Activated gamma-delta T cell treated with Interleukin-2 at 50 U/mL for 16 hours (primary cell): ENCODE data around the gene IL23R.
"Not testable (repeated sequence)": the region's sequence is repeated elsewhere in the genome, so short reads cannot be mapped to it uniquely, and the experiment has no call there.

ENCODE experiments used
- DNase-seq: peaks from one replicate; pipeline ENCODE4 v3.0.0-alpha.2; 2020

Gene IL23R, protein sequence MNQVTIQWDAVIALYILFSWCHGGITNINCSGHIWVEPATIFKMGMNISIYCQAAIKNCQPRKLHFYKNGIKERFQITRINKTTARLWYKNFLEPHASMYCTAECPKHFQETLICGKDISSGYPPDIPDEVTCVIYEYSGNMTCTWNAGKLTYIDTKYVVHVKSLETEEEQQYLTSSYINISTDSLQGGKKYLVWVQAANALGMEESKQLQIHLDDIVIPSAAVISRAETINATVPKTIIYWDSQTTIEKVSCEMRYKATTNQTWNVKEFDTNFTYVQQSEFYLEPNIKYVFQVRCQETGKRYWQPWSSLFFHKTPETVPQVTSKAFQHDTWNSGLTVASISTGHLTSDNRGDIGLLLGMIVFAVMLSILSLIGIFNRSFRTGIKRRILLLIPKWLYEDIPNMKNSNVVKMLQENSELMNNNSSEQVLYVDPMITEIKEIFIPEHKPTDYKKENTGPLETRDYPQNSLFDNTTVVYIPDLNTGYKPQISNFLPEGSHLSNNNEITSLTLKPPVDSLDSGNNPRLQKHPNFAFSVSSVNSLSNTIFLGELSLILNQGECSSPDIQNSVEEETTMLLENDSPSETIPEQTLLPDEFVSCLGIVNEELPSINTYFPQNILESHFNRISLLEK

DNA sequence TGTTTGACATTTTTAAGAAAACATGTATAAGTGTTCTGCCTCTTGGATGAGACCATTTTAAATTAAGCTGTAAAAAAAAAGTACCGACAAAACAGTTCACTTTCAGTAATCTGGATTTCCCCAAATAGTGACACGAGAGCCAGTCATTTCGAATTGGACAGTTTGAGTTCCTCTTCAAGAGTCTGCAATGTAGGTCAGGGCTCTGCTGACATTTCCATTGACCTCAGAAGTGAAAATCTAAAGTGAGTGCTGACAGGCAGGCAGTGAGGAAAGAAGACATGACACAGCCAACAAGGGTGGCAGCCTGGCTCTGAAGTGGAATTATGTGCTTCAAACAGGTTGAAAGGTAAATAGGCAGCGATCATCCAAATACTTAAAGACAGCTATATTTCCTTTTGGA is at the start of gene IL23R:
TSS of gene IL23R (plus strand) at position 259 of the 400 bp plus-strand sequence. CDS start 1,667 bp downstream, outside the sequence.
- DNase-seq = peak; percentile 20

DNA sequence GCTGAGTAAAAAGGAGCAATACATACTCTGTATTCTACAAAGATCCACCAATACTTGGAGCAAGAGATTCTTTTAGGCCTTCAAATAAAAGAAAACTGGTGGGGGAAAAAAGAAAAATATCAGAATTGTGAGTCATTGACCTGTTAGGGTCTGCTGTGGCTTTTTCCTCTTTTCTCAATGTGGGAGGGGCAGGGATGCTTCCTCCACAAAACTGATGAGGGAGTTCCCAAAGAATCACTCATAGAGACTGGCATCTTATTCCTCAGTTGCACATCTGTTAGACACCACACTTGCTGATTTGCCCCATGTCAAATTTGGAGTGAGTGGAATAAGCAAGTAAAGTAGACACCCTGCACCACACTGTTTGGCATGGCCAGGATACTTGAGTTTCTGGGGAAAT is 48.1 kb upstream of the IL23R start:
- DNase-seq = no peak

DNA sequence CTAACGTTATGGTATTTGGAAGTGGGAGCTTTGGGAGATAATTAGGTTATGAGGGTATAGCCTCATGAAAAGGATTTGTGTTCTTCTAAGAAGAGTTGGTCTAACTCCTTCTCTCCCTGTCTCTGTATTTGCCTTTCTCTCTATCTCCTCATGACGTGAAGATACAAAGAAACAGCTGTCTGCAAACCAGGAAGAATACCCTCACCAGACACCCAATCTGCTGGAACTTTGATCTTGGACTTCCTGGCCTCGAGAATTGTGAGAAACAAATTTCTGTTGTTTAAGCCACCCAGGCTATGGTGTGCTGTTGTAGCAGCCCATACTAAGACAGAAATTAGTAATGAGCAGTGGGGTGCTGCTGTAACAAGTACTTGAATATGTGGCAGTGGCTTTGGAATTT is 47.6 kb upstream of the IL23R start:
- no peak for DNase-seq

DNA sequence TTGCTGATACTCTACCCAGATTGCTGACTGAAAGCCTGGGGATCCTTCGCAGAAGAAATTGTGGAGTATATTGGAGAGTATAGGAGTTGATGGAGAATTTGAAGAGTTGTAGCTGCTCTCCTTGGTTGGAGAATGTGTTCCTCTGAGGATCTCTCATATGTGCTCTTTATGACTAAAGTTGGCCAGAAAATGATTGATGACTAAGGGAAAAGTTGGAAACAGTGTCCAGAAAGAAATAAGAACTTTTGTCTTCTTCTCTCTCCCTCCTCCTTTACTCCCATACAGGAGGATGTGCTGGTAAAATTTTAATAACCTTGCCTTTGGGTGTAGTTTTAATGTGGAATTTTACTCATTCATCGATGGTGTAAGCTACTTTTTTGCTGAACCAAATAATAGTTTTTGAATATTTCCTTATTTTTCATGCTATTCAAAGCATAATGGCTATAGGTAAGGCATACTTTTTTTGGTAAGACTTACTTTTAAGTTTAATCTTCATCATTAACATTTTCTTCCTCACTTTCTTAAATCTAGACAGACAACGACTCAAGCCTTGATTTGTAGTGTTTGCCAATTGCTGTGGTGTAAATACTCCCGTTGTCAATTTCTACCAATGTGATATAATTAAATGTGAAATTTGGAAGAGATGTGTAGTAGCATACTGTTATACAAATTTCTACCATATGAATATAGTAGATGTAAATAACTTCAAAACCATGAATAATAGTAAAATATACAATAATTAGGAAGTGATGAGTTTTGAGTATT is 45.2 kb upstream of the IL23R start:
- no peak for DNase-seq

DNA sequence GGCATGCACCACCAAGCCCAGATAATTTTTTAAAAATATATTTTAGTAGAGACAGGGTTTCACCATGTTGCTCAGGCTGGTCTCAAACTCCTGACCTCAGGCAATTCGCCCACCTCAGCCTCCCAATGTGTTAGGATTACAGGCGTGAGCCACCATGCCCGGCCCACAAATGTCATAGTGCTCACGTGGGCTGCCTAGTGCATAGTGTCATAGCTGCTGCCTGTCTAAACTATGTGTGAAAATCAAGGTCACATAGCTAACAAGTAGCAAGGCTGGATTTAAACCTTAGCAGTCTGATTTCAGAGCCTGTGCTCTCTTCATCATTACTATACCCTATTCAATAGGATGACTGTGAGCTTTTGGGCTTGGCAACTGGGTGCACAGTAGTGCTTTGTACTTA is 41.8 kb upstream of the IL23R start:
- no peak for DNase-seq

DNA sequence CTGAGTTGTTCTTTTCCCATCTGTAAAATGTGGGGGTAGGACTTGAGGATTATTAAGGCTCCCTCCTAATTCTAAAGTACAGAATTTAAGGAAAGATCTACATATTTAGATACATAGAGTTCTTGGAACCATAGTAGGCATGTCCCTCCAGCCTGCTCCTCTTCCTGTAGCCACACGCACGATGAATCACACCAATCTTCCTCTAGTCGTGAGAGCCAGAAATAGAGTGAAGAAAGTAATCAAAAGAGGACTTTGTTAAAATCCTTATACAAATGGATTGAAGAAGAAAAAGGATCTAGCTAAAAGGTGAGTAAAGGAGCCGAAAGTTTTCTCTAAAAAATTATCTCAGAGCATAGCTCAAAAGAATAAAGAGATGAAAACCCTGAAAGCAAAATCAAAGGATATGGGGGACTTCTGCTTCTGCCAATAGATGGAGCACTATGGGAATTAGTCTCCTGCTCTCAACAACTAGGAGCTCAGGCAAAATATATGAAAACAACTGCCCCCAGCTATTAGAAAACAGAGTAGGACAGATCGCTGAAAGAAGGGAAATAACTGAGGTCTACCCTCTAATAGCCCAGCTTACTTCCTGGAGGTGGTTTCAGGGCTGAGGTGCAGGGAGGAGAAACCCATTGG is 40.0 kb upstream of the IL23R start:
- DNase-seq = no peak

DNA sequence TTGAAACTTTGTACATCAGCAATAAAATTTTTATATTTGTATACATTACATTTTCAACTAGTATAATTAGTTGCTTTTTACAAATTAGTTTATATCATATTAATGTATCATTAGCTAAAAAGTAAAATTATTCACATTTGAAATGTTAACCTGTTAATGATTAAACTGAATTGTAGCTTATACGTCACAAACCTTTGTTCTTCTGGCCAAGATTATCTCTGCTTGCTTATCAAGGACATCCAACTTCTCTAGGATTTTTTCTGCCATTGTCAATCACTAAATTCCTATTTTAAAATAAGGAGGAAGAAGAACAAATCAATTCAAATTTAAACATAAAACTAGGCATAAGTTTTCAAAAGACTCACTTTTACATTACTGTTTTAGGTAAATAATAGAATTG is 39.3 kb upstream of the IL23R start:
- DNase-seq = no peak

DNA sequence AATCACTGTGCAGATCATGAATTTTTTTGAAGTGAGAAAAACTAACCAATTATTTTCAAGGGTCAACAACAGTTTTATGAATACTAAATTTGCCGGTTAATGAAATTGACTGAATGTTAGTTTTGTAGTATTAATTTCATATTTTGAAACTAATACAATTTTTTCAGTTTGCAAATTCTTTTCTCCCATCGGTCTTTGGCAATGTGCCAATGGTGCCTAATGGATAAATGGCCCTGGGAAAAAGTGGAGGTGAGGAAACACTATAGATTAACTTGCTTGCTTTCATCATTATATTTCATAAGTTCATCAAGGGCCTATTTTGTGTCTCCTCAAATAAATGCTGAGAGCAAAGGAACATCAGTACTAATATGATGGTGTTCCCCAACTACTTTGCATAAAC is 35.6 kb upstream of the IL23R start:
- DNase-seq = no peak

DNA sequence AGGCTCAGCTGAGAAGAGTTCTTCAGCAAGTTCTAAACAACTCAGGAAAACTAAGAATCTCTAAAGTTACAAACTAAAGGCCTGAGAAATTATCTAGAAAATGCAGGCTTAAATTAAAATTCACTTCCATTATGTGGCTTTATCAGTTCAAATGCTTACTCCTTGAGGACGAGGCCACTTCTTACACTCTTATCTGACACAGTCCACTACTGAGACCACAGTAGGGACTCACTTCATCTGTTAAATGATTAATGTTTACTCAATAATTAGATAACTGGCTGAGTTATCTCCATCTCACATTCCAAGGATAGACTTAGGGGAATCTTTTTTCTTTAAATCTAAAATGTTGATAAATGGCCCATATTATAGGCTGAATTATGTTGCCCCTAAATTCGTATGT is 33.1 kb upstream of the IL23R start:
- DNase-seq = no peak

DNA sequence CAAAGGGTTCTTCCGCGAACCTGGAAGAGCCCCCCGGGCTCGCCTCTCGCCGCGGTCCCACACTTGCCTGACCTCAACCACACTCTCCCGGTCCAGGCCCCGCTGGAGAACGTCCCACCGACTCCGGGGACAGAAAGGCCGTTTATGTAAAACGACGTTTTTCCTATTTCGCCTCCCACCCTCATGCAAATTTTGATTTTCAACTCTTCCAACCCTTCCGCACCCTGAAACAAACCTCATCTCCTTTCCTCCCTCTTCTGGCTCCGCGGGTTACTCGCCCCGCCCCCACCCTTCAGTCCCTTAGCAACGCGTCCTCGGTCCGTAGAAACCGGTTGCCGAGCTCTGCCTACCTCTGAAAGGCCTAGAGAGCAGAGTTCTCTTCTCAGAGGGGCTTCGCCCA is 31.6 kb upstream of the IL23R start, which contains the start of gene C1orf141:
TSS of gene C1orf141 (minus strand) at position 276 of the 400 bp plus-strand sequence. CDS start 7,730 bp downstream, outside the sequence.
- no peak for DNase-seq

DNA sequence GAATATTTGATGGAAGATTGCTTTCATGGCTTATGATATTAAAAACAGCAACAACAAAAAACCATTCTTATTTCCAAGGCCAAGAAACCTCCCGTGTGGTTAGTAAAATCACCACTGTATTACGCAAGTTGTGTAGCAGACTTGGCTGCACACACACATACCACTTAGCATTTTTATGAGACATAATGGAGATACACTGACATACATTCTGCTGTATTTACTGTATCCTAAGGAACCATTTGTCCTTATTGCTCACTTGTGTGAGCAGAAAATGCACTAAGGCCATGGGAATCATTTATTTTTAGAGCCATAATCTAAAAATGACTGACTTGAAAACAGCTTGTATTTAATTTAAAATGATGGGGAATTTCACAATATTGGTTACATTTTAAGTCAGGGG is 30.9 kb upstream of the IL23R start:
- DNase-seq = no peak

DNA sequence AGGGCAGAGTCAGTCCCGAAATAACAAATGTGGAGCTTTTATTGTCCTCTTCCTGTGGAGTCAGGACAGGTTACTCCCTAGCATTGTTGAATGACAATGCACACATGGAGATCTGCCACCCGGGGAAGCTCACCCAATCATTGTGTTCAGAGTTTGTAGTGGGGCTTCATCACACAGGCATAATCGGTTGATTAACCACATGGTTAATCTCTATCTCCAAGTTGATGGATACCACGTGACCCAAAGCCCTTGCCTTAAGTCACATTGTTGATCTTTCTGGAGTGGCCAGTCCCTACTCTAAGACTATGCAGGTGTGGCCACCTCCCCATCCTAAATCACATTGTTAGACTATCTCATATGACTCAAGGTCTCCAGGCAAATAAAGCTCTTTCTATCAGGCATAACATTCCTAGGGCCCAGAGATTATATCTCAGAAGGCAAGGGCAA is 28.9 kb upstream of the IL23R start:
- DNase-seq = no peak

DNA sequence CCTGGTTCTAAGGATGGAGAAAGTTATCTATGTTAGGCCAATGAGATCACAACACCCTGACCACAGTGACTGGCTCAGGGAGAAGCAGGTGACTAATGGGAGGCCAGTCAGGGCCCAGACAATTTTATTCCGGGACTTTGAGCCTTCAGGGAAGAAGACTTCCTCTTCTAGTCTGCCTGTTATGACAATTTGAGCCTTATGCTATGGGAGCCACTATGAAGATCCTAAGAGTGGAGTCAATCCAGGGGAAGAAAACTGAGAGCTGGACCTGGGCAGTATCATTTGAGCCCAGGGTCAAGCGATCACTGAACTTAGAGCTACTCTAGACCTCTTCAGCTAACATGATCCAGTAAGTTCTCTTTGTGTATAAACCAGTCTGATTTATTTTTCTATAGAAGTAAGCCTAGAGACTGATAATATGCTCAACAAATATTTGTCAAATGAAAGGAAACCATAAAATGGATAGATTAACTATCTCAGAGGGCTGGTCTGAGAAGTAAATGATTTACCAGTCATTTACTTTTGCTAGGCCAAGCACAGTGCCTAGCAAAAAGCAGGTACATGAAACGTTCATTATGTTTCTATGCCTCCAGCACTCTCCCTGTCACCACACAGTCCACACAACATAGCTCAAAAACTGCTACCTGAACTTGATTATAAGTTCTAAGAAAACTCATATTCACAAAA is 27.3 kb upstream of the IL23R start:
- no peak for DNase-seq

DNA sequence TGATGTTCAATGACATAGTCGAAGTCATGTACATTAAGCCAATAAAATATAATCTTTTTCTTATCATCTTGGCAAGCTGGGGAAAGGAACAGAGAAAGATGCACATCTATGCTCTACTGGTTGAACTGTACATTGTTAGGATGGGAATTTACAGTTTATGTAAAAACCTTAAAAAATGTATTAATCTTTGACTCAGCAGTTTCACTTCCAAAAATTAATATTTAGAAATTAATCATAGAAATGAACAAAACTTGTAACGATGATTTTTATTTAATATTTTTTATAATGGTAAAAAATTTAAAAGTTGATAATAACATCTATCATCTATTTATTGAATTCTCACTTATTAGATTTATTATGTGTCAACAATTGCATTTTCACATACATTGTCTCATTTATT is 25.8 kb upstream of the IL23R start:
- DNase-seq = no peak

DNA sequence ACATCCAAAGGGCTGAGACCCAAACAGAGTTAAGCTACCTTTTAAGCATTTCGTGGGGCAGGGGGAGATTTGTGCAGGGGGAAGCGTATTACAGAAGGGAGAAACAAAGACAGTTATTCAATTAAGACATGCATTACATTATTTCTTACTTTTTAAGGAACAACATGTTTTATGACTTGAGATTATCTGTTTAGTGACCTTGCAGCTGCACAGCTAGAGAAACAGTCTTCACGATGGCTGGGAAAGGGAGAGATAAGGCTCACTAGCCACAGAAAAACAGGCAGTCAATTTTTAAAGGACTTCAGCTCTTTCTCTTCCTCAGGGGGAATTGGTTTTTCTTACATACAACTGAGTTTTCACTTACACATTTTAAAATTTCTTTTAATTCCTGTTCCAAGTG is 24.4 kb upstream of the IL23R start:
- not testable (repeated sequence) for DNase-seq

DNA sequence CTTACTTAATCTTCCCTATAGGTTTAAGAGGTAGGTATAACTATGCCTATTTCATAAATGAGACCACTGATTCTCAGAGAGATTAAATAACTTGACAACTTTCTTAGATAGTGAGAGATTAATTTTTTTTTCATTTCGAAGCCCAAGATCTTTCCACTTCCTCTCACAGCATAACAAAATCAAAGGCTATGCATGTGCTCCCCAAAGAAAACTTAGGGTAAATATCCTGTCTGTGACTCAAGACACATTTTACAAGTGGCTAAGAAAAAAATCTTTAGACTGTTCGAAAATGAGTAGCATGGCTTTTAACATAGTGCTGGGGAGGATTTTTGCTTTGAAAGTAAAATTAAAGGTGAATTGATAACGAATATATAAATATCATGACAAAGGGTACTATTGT is 23.3 kb upstream of the IL23R start:
- DNase-seq = no peak

DNA sequence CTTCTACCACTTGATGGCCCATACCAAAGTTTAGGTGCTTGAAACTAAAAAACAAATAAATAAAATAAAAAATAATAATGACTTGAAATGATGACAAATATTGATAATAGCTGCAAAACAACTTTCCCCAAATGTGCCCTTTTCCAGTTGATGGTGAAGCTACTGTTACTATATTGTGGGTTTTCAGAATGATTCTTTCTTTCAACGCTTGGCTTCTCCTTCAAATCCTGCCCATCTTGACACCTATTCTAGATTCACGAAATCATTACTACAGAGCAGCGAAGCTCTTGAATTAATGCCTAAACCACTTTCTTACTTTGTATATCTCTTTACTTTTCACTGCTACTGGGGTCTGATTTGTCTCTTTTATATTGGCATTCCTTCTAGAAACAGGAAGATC is 22.3 kb upstream of the IL23R start:
- no peak for DNase-seq

DNA sequence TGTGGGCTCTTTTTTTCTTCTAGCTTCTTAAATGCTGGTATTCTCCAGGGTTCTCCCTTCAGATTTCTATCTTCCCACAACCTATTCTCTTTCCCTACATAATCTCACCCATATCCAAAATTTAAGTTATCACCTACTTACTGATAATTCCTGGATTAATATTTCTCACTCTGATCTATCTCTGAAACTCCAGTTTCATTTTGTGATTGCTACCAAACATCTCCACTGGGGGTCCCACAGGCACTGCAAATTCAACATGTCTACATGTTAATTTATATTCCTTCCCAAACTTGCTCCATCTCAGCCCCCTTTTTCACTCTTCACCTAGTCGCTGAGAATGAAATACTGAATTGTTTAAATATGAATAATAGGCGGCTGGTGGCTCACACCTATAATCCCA is 21.6 kb upstream of the IL23R start:
- peak; percentile 15 for DNase-seq

DNA sequence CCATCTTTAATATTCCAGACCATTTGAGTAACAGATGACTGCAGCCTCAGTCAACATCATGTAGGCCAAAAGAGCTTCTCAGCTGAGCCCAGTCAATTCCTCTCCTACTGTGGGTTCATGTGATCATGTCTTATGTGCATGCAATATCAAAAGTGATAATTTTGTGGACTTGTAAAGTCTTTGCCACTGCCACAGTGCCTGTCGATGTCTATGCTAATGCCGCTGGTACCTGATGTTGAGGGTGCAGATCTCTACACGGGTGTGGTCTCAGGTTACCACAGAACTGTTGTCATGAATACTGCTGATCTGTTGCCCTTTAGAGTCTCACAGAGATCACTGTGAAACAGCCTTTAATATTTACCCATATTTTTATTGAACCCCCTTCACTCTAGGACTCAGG is 20.2 kb upstream of the IL23R start:
- no peak for DNase-seq

DNA sequence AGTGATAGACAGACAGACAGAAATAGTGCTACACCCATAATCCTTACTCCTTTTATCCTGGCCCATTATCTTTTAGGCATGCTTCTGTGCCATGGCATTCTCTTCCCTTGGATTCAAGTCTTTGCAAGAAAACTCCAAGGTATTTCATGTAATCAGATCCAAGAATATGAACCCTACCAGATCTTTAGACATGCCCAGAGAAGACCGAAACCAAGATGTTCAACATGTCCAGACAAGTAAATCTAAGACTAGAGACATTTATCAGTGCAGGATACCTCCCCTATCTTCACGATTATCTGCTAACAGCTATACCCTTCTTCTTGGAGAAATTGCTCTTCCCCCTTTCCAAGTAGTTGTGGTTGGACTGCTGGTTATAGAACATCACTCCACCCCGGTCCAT is 19.7 kb upstream of the IL23R start:
- DNase-seq = no peak

DNA sequence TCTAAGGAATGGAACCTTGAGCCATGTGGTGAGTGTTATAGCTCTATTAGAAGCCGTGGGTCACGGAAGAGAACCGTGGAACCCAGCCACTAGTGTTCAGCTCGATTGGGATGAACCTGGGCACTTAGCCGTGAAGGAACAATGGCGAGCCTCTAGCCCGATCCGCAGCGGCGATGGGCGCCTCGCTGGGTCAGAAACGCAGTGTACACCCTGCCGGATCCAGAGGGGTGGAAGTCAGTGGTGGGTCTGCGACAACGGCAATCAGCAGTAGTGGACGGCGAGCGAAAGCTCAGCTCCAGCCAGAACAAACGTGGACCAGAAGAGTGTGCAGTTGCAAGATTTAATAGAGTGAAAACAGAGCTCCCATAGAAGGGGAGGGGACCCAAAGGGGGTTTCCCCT is 18.3 kb upstream of the IL23R start:
- DNase-seq = not testable (repeated sequence)

DNA sequence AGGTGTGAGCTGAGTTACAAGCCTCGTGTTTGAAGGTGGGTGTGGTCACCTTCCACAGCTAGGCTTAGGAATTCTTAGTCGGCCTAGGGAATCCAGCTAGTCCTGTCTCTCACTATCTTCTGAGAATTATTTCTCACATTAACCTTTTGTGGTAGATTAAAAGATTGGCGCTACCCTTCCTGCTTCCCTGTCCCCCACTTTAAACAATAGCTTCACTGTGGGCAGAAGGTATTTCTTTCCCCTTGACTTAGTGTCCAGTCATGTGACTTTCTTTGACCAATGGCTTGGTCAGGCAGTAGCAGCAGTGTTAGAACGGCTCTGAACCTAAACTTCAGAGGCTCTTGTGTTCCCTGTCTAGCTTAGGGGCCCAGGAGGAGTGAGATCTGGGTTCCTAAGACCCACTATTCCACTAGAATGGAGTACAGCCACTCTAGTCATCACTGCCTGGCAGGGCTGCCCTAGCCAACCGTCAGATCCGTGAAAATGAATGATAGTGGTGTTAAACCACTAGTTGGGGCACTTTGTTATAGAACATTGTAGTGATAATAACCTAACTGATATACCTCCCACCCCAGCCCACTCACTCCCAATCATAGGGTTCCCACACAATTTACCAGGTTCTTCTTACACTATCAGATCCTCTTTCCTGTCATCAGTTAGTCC is 17.6 kb upstream of the IL23R start:
- no peak for DNase-seq
